GM19468 (cell line): Measurements from ENCODE around the gene IMPDH2.

ENCODE experiments used
- ATAC-seq: cut with Tn5 transposase; IDR thresholded peaks from one replicate; pipeline ENCODE4 v1.9.1; 2021; ENCODE audit warnings: mild to moderate bottlenecking, moderate library complexity, moderate number of reproducible peaks; ENCODE audit not compliant: unreplicated experiment; ENCODE audit errors: extremely low read depth

Gene IMPDH2

GRCh38 chr3:49028673-49029562, at the start of gene IMPDH2:
IMPDH2 (minus strand) TSS chr3:49029398; CDS start chr3:49029350, 48 bp downstream.
- peak; percentile 97 for ATAC-seq

- ATAC-seq = no peak
Observed at GRCh38 chr3:49076646-49077045, 47.4 kb upstream of the IMPDH2 start.

GRCh38 chr3:49076116-49076515, 46.9 kb upstream of the IMPDH2 start:
- no peak for ATAC-seq

DNA sequence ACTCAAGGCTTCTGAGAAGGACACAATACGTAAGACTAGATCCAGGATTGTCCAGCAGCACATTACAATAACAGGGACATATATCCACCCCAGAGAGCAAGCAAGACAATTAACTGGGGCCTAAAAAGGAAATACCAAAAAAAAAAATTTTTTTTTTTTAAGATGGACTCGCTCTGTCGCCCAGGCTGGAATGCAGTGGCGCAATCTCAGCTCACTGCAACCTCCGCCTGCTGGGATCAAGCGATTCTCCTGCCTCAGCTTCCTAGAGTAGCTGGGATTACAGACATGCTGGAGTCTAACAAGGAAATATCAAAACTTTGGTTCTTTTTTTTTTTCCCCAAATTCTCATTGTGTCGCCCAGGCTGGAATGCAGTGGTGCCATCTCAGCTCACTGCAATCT, 28.8 kb upstream of the IMPDH2 start:
- ATAC-seq = no peak

GRCh38 chr3:49057268-49057667, 28.1 kb upstream of the IMPDH2 start:
- ATAC-seq = no peak

- ATAC-seq = no peak
Observed at GRCh38 chr3:49054344-49054862, 25.2 kb upstream of the IMPDH2 start.

- ATAC-seq = no peak
Observed at GRCh38 chr3:49053543-49053942, 24.3 kb upstream of the IMPDH2 start.

DNA sequence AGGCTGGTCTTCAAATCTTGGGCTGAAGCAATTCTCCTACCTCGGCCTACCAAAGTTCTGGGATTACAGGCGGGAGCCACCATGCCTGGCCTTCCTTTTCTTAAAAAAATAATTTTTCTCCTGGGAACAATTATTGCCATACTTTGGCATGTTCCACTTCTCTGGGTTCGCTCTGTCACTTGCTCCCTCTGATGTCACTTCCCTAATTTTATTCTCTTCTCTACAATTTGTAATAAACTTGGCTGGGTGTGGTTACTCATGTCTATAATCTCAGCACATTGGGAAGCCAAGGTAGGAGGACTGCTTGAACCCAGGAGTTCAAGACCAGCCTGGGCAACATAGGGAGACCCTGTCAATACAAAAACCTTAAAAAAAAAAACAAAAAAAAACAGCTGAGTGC, 6.1 kb upstream of the IMPDH2 start:
- no peak for ATAC-seq

DNA sequence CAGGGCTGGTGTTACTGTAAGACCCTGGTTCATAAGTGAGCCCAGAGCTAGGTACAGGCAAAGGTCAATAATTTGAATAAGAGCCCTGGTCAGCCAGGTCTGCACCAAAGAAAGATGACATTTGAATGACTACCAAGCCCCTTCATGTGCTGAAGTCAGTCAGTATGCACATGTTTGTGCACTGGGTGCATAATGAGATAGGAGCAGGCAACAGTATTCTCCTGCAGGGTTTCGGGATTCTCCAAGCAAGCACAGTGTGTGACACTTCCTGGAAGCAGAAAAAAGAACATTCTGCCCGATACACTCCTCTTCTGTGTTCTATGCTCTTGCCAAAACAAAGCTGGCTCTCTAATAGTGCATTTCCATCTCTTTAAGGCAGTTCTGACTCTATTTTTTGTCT, 5.5 kb upstream of the IMPDH2 start:
- ATAC-seq = no peak

DNA sequence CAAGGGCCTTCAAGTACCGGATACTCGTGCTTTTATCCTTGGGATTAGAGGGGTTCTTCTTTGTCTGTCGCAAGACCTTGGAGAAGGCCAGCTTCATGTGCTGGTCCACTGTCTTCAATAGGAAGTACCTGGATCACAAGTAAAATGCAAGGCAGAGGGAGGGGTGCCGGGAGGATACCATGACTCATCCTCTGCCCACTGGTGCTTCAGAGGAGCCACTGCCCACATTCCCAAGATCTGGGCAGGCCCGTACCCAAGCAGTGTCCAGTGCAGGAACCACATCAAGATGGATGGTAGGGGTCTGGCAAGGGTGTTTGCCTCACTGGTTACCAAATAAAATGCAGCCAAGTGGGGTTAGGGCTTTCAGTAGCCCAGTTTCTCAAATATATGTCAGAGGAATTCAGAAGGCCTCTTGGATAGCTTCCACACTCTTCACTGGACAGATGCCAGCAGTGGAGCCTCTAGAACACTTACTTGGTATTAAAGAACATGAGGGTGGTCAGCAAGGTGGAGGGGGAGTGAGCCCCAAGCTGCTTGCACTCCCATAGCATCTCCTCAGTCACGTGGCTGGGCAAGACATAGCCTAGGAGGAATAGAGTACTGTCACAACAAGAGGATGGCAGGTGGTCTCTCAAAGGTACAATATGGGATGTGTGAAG, 3.6 kb upstream of the IMPDH2 start:
- no peak for ATAC-seq

DNA sequence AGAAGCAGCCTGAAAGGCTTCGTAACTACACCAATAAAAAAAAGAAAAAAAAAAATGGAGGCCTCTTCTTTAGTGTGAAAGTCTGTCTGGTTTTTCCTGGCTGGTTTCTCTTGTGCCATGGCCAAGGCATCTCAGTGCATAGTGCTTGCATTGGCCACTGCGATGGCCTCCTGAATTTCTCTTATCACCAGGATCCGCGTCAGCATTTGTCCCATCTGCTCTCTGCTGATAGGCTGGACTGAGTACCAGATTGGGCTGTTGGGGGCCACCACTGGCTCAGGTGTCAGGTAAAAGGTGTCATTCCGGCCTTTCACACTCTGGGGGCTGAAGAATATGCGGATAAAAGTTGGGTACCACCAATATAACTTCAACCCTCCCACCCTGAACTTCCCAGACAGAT, 1.1 kb upstream of the IMPDH2 start:
- no peak for ATAC-seq

DNA sequence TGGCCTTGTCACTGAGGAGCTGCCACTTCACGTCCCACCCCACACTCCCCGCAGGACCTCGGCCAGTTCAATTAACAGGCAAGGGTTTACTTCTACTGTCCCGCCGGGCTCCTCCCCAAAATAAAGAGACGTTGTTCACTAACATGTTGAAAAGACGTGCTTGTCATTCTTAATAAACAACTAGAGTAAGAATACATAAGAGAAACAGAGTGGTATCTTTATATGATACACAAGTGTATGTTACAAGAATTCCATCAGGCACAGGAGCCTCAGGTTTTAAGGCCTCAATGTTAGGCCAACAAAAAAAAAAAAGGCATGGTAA, 326 bp upstream of the IMPDH2 start:
- ATAC-seq = no peak

DNA sequence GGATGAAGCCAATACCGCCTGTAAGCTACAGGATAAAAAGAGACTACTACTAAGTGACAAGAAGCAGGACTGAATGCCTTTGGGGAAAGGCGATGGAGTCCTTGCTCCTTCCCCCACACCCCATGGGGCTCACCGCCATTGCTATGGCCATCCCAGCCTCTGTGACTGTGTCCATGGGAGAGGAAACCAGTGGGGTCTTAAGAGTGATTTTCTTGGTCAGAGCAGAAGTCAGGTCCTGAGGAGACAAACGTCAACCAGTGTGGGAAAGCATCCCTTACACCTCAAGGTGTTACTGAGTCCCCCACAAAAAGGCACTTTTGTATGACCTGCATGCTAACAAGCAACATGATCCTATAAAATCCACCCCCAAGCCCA, 913 bp downstream of the IMPDH2 start:
- no peak for ATAC-seq

- ATAC-seq = no peak
Observed at GRCh38 chr3:49027634-49028033, 1.6 kb downstream of the IMPDH2 start.

DNA sequence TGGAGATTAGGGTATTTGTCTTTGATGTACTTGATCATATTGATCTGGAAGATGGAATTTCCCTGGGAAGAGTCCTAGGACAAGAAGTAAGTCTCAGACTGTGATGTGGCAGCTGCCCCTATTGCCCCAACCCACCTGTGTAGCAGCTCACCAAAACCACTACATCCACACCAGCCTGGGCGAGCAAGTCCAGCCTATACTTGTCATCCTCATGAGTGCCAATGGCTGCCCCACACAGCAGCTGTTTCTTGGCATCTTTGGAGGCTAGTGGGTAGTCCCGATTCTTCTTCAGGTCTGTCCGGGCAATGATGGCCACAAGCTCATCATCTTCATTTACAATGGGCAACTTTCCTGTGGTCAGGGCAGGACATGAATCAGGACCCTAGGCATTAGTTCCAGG, 2.7 kb downstream of the IMPDH2 start:
- ATAC-seq = no peak

DNA sequence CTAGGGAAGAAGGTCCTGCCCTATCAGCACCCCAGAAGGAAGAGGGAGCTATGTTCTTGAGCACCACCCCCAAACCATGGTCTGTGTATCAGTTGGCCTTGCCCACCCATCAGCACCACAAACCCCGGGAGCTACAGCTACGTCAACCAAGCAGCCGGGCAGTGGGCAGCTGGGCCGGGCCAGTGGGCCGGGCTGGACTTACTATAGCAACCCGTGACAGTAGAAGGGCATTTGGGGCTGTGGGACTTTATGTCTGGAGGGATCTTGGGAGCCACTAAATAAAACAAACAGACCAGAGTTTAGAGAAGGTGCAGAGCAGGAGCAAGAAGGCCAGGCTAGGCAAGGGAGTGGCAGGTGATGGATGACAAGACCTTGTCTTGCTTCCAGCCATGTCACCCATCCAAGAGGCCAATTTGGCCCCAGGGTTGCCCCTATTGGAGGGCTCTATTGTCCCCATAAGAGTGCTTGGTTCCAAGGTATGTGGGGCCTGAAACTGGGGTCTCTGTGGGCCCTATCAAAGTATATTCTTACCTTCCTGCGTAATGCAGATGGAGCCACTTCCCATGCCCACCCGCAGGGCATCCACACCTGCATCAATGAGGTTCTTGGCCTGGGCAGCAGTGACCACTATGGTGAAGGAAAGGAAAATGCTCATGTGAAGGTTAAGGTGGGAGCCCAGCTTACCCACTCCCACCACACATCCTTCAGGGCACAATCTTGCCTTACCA, 3.2 kb downstream of the IMPDH2 start:
- no peak for ATAC-seq

GRCh38 chr3:49025005-49025792, 4.0 kb downstream of the IMPDH2 start:
- ATAC-seq = no peak

- no peak for ATAC-seq
Observed at GRCh38 chr3:49024449-49024848, 4.7 kb downstream of the IMPDH2 start.

DNA sequence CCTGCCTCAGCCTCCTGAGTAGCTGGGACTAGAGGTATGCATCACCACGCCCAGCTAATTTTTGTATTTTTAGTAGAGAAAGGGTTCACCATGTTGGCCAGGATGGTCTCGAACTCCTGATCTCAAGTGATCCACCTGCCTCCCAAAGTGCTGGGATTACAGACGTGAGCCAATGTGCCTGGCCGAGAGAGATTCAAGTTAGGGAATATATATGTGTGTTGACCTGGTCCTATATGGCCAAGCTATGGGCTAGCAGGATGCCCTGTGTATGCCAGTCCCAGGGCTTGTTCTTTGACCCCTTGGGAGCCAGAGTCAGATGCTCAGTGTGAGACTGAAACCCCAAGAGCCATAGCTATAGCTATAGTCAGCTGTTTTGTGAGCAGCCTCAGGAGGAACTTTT, 5.4 kb downstream of the IMPDH2 start:
- ATAC-seq = no peak

DNA sequence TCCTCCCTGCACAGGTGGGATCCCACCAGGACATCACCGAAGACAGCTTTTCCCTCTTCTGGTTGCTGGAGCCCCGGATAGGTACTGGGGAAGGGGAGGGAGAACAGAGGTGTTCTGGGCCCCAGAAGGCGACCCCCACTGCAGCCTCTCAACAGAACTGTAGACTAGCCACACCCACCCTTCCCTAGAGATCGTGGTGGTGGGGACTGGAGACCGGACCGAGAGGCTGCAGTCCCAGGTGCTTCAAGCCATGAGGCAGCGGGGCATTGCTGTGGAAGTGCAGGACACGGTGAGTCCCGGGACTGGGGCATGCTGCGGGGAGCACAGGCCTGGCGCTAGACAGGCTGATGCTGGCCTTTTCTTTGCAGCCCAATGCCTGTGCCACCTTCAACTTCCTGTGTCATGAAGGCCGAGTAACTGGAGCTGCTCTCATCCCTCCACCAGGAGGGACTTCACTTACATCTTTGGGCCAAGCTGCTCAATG, 6.5 kb downstream of the IMPDH2 start:
- ATAC-seq = no peak
